ENCODE measurements around the gene SVBP.

DNA sequence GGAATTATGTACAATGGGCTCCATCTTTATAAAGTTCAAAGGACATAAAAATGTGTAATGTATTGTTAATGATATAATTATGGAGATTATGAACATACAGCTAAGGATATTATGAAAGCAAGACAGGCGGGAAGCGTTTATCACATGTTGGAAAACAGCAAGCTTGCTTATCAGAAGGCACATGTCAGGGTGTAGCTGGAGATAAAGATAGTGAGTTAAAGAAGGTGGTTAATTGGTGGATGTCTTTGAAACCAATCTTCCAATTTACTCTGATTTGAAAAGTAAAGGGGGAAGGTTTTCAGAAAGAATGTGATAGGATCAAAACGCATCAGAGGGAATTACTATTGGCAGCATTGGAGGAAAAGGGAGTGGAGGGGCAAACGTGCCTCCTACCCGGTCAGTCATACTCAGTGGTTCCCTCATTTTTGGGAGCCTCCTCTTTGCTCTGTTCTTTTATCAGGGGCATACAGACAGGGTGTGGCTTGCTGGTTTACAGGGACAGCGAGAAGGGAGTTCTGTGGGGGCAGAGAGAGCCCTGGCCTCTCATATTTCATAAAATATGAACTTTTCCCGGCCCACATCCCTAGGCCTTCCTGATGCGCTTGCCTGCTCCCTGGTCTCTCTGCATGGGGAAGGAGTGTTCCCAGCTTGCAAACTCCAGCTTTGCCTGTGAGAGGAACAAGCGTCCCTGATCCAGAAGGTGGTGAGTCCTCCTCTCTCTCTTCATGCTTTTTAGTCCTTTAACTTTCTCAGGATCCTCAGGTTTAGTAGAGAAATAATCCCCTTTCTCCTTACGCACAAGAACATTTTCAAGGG lies 8.0 kb upstream of the SVBP start:
- TF ChIP-seq CTCF (IDR thresholded peaks at IDR 0.05 in 4 of 5, conservative IDR thresholded peaks at IDR 0.05 in 1 of 5) (no peak), POLR2A (IDR thresholded peaks at IDR 0.05) (no peak)
